ENCODE measurements around the gene KRTAP10-6.
"Not testable (repeated sequence)": the region's sequence is repeated elsewhere in the genome, so short reads cannot be mapped to it uniquely, and the experiment has no call there.

Gene KRTAP10-6

DNA sequence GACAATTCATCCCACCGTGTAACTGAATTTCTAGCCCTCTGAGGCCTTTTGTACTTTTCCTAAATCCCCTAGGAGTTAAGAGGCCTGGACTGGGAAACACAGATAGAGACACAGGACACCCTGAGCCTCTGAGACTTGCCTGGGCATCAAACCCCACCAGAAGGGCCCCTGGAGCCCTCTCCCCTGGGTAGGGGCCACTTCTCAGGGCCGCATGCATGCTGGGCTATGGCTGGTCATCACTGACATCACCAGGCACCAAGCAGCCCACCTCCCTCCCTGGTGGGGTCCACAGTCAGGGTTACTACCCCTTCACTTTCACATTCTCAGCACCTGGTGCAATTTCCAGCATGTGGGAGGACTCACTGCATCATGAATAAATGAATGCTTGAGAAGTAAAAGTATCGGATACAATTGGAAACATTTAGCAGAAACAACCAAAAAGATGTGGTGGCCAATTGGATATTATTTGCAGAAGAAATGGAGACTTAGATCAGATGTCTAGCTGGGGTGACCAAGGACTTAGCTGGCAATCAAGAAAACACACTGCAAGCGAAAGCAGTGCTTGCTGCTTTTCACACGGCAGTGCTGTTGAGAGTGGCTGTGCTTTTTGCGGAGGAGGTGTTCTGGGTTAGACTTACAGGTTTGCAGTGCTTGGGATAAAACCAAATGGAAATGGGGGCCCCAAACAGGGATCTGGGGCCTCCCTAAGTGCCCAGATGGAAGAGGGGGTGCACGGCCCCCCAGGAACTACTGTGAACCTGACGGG, 7.1 kb upstream of the KRTAP10-6 start:
- DNase-seq (ENCODE audit: low spot score) = no peak

GRCh38 chr21:44598061-44598460, 5.8 kb upstream of the KRTAP10-6 start:
- DNase-seq (ENCODE audit: low spot score) = no peak

GRCh38 chr21:44596068-44596725, 3.9 kb upstream of the KRTAP10-6 start:
- no peak for DNase-seq (ENCODE audit: low spot score)

- DNase-seq (ENCODE audit: low spot score) = no peak
Observed at GRCh38 chr21:44595524-44595923, 3.2 kb upstream of the KRTAP10-6 start.

DNA sequence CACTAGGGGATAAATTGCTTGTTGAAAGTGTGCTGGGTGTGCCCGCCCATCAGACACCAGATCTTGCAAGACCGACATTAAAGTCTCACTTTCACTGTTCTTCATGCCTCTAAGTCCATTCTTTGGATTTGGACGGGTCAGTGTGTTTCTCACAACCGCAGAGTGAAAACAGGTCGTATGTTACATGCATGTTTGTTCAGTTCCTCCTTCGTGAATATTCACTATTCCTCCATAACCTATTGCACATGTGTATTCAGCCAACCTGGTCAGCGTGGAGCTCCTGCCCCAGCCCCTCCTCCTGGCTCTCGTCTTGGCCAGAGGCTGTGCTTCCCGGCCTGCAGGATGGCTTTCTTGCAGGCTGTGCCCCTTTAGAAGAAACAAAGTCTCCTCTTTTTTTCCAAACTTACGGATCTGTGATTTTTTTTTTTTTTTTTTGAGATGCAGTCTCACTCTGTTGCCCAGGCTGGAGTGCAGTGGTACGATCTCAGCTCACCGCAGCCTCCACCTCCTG, 2.2 kb upstream of the KRTAP10-6 start:
- no peak for DNase-seq (ENCODE audit: low spot score)

GRCh38 chr21:44593598-44594405, 1.5 kb upstream of the KRTAP10-6 start:
- DNase-seq (ENCODE audit: low spot score) = peak; percentile 83

- DNase-seq (ENCODE audit: low spot score) = not testable (repeated sequence)
Observed at GRCh38 chr21:44591801-44592130, 539 bp downstream of the KRTAP10-6 start.

GRCh38 chr21:44590897-44591800, 1.2 kb downstream of the KRTAP10-6 start:
- not testable (repeated sequence) for DNase-seq (ENCODE audit: low spot score)

DNA sequence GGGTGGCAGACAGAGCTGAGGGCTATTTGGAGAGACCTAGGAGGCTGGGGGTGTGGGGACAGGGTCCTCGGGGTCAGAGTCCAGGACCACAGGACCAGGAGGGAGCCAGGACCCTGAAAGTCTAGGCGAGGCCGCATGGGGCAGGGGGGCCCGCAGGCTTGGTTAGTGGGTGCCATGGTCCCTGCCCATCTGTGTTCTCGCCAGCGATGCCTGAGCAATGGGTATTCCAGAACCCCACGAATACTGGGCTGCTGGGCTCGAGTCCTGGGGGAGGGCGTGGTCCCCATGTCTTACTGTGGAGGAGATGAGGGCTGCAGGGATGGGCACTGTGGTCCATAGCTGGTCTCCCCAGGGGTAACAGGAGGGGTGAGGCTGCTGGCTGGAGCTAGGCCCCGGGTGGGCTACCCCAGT, 2.0 kb downstream of the KRTAP10-6 start:
- no peak for DNase-seq (ENCODE audit: low spot score)

DNA sequence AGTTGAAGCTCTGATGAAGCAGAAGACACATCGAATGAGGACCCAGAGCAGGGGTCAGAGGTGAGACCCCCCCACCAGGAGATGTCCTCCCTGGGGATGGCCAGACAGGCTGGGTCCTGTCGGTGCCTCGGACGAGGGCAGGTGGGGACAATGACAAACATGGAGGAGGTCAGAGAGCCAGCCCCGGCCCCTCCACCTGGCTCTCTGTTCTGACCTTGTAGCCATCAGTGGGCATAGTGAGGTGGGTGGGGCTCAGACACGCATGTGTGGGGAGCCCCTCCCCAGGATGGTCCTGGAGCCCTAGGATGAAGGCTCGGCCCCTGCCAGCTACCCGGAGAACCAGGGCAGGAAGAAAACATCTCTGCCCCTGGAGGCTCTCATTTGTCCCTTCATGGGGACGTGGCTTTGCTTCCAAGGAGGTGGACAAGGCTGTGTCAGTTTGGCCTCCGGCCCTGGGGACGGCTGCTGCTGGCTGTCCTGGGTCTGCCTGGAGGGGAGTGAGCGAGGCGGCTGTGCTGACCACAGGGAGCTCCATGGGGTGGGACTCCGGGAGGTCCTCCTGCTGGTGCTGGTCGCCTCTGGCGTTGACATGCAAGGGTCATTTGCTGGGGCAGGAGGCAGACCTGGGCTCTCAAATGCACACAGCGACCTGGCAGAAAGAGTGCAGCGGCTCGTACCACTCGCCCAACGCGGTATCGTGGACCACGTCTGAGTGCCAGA, 2.6 kb downstream of the KRTAP10-6 start:
- no peak for DNase-seq (ENCODE audit: low spot score)

GRCh38 chr21:44589094-44589493, 3.2 kb downstream of the KRTAP10-6 start:
- DNase-seq (ENCODE audit: low spot score) = no peak

GRCh38 chr21:44585892-44586291, 6.4 kb downstream of the KRTAP10-6 start:
- no peak for DNase-seq (ENCODE audit: low spot score)

- no peak for DNase-seq (ENCODE audit: low spot score)
Observed at GRCh38 chr21:44583800-44584147, 8.5 kb downstream of the KRTAP10-6 start.

DNA sequence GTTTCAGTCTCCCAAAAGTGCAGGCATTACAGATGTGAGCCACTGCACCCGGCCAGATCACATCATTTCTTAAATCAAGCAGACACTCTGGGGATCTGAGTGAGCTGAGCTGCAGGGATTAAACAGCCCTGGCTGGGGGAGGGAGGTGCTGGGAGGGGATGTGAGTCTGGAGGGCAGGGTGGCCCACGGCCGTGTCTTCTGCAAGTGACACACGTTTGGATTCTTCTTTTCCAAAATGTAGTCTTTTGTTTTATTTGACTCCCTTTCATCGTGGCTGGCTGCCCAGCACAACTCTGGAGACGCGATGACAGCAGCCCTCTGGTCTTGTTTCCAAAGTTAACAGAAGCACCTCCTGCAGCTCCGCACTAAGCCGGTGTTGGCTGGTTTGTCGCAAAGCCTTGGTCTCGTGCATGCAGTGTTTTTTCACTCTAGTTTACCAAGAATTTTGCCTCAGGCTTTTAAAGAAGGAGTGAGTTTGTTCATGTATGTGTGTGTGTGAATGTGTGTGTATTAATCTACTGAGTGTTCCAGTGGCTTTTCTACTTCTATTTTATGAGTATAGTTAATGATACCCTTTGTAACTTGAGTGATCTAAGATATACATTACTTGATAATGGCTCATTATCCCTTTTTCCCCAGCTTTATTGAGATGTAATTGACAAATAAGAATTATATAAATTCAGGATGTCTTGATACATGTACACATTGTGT, 9.1 kb downstream of the KRTAP10-6 start:
- DNase-seq (ENCODE audit: low spot score) = no peak

- no peak for DNase-seq (ENCODE audit: low spot score)
Observed at GRCh38 chr21:44582055-44582454, 10.2 kb downstream of the KRTAP10-6 start.

GRCh38 chr21:44581158-44581557, 11.1 kb downstream of the KRTAP10-6 start:
- no peak for DNase-seq (ENCODE audit: low spot score)

DNA sequence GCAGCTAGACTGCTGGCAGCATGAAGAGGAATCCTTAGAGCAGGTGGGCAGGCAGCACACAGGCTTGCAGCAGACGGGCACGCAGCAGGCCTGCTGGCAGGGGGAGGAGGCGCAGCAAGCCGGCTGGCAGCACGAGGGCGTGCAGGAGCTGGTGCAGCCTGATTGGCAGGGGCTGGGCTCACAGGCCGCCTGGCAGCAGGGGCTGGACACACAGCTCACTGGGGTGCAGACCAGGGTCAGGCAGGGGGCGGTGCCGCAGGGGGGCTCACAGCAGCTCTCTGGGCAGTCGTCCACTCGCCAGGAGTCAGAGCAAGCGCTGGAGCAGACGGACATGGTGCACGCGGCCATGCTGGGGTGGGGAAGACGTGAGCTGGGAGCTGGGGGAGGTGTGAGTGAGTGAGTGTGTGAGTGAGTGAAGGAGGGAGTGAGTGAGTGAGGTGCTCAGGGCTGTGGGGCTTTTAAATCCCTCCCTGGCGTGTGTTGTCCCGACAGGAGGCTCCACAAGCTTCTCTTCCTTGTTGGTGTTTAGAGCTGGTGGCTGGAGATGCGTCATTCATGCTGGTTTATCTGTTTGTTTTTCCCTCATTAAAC, 12.0 kb downstream of the KRTAP10-6 start, which contains the start of gene KRTAP10-5:
Gene KRTAP10-5, minus strand, starts transcription at position 374 of the 591 bp plus-strand sequence. Its CDS starts 26 bp downstream, at position 348.
- not testable (repeated sequence) for DNase-seq (ENCODE audit: low spot score)

- DNase-seq (ENCODE audit: low spot score) = no peak
Observed at GRCh38 chr21:44579833-44580144, 12.5 kb downstream of the KRTAP10-6 start.

DNA sequence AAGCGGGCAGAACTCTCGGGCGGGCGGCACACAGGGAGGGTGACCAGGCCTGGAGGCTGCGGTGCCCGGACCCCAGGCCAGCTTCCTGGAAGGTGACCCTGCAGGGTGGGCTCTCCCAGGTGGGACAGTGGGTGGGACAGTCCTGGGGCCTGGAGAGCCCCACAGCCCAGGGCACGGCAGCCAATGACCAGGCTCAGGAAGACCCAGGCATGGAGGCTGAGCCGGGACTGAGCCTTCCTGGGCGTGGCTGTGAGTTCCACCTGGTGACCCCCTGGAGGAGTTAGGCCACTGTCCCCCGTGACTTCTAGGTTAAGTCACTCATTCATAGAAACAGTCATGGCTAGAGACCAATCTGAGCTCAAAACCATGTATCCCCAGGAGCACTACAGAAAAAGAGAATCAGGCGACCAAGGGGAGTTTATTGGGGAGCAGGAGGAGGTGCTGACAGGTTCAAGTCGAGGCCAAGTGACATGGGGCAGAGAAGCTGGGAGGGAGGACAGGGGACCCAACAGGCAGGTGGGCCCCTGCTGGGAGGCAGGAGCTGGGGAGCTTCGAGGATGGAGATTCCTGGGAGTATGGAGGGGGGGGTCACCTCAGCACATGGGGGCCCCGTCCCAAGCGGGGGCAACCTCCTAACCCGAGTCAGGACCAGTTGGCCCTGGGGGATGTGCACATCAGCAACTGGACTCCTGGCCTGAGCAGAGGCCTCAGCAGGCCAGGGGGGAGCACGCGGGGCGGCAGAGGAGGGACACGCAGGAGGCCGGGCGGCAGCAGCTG, 13.1 kb downstream of the KRTAP10-6 start:
- DNase-seq (ENCODE audit: low spot score) = no peak
